H54 (cell line): ENCODE results near the gene ZCCHC13.
A peak's percentile ranks its signal among the peaks of the same experiment; 100 is the strongest.
"Not testable (repeated sequence)": the region's sequence is repeated elsewhere in the genome, so short reads cannot be mapped to it uniquely, and the experiment has no call there.

Experiments
- DNase-seq: peaks from one replicate; pipeline ENCODE4 v3.0.0; 2011; ENCODE audit warnings: low spot score, mixed read lengths; ENCODE audit not compliant: insufficient read length
- FAIRE-seq: peaks from 3 replicates; lab custom pipeline; 2011; peaks lifted over from hg19 to GRCh38; lab: Jason Lieb, UNC
- POLR2A ChIP-seq: IDR thresholded peaks from 2 replicates; pipeline ENCODE4 v1.6.1; 2011; ENCODE audit warnings: low read depth, mild to moderate bottlenecking, low read length

ZCCHC13 gene

GRCh38 chrX:74291964-74292807 lies 11.8 kb upstream of the ZCCHC13 start:
- TF ChIP-seq POLR2A, result 0 out of 2 replicates have a peak, but pooled peaks have one; percentile 23
- FAIRE-seq, result peak; percentile 36

GRCh38 chrX:74292808-74293123 lies 11.2 kb upstream of the ZCCHC13 start:
- DNase-seq, result no peak
- no peak for FAIRE-seq
- TF ChIP-seq POLR2A, result no peak

More at GRCh38 chrX:74291964-74292807, 11.8 kb upstream of the ZCCHC13 start:
- peak; percentile 53 for DNase-seq

GRCh38 chrX:74293343-74293946 lies 10.5 kb upstream of the ZCCHC13 start:
- TF ChIP-seq POLR2A, result peak; percentile 72
- DNase-seq (peak; percentile 51), FAIRE-seq (peak; percentile 33)

GRCh38 chrX:74295101-74295500 lies 8.9 kb upstream of the ZCCHC13 start:
- TF ChIP-seq POLR2A, result no peak
- FAIRE-seq (no peak), DNase-seq (no peak)

- FAIRE-seq, result no peak
- TF ChIP-seq POLR2A, result no peak
Observed at GRCh38 chrX:74297766-74298165, 6.2 kb upstream of the ZCCHC13 start.

GRCh38 chrX:74300869-74301268 lies 3.1 kb upstream of the ZCCHC13 start:
- no peak for DNase-seq
- FAIRE-seq, result no peak
- TF ChIP-seq POLR2A, result no peak

More at GRCh38 chrX:74297766-74298165, 6.2 kb upstream of the ZCCHC13 start:
- no peak for DNase-seq

GRCh38 chrX:74318672-74319071 lies 14.7 kb downstream of the ZCCHC13 start:
- no peak for DNase-seq
- FAIRE-seq, result no peak
- no peak for TF ChIP-seq POLR2A

GRCh38 chrX:74319321-74319720 lies 15.3 kb downstream of the ZCCHC13 start:
- FAIRE-seq, DNase-seq: not testable (repeated sequence)

GRCh38 chrX:74321191-74321590 lies 17.2 kb downstream of the ZCCHC13 start:
- no peak for TF ChIP-seq POLR2A
- FAIRE-seq, result no peak
- DNase-seq, result no peak

- FAIRE-seq (no peak), DNase-seq (no peak)
- TF ChIP-seq POLR2A, result no peak
Observed at GRCh38 chrX:74324131-74324530, 20.2 kb downstream of the ZCCHC13 start.

GRCh38 chrX:74325130-74326059 lies 21.4 kb downstream of the ZCCHC13 start:
- FAIRE-seq, result no peak
- DNase-seq, result no peak
- TF ChIP-seq POLR2A, result no peak

- no peak for FAIRE-seq
- no peak for DNase-seq
- no peak for TF ChIP-seq POLR2A
Observed at GRCh38 chrX:74338852-74339251, 34.9 kb downstream of the ZCCHC13 start.

- FAIRE-seq, result no peak
- TF ChIP-seq POLR2A, result no peak
- DNase-seq, result no peak
Observed at GRCh38 chrX:74340051-74340450, 36.1 kb downstream of the ZCCHC13 start.

- FAIRE-seq, result not testable (repeated sequence)
Observed at GRCh38 chrX:74342211-74342610, 38.2 kb downstream of the ZCCHC13 start.

More at GRCh38 chrX:74342211-74342610, 38.2 kb downstream of the ZCCHC13 start:
- DNase-seq, result not testable (repeated sequence)
